Hematopoietic multipotent progenitor cell (in vitro differentiated cells): ENCODE data around the gene SFMBT1. TPM values are rescaled to one million over a fixed set of nuclear protein-coding genes. Genes with fewer than 3 reads are reported as not detected.
A peak's percentile ranks its signal among the peaks of the same experiment; 100 is the strongest.

Experiments used
- DNase-seq, 3 donors: peaks; one replicate each; pipeline ENCODE4 v3.0.0-alpha.2; 2011 to 2015; ENCODE audit warnings: low read depth in 2 of 3, low spot score in 2 of 3
- total RNA-seq: library from RNA; depleted of rRNA; stranded (reverse); fragments of >200 nt; gene quantifications from one replicate; pipeline ENCODE4 v1.2.3, GENCODE V29; 2012

Gene SFMBT1
- total RNA-seq, 1 donor: 1.9 TPM

GRCh38 chr3:52892290-52892624, 153.6 kb downstream of the SFMBT1 start:
- no peak for DNase-seq

DNA sequence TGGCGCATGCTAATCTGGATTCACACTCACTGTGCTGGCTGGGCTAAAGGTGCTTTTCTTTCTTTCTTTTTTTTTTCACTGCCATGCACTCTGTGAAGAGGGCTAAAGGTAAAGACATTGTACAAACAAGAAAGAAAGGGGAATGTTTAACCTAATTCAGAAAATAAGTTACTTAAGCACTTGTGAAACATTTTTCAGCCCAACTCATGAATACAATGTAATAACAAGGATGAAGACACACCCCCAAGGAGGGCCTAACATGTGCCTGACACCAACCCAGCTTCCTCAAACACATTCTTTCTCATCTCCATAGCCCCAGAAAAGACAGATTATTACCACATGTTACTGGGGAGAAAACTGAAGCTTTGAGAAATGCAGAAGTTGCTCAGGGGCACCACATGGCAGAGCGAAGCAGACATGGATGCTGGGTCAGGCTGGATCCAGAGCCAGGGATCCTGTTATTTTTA, 154.2 kb downstream of the SFMBT1 start:
- DNase-seq: peak in 2 of 3 donors; percentile 64 to 91

- no peak for DNase-seq
Observed at GRCh38 chr3:52891164-52891563, 154.7 kb downstream of the SFMBT1 start.

- DNase-seq: no peak
Observed at GRCh38 chr3:52890735-52891134, 155.1 kb downstream of the SFMBT1 start.

DNA sequence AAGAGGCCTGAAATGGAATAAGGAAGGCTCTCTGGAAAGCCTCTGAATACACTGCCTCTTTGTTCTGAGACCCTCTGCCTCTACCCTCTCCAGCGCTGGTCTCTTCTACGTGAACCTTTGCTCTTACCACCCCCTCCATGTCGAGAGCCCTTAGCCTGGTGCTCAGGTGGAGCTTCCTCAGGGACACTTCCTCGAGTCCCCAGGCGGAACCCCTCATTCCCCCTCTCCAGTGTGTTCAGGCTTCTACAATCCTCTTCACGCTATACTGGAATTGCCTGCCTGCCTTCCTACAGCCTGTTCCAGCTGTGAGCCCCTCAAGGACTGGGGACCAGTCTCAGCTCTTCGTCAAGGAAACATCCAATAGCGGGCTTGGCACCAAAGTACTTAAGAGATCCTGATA, 156.0 kb downstream of the SFMBT1 start:
- no peak for DNase-seq

DNA sequence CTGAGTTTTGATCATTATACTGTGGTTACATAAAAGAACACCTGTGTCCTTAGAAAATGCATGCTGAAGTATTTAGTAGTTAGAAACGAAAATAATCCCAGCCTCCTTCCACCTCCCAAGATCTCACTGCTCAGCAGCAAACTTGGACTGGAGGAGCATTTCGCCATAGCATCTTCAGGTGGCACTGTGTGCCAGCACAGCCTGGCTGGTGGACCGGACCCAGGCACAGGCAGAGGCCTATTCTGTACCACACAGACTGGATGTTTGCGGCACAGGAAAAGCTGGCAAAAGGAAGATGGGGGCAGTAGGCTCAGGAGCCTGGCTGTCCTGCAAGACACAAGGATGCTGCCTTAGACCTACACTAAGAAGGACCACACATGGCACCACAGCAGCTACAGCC, 158.7 kb downstream of the SFMBT1 start:
- DNase-seq: no peak

GRCh38 chr3:52886049-52886730, 159.7 kb downstream of the SFMBT1 start:
- no peak for DNase-seq

DNA sequence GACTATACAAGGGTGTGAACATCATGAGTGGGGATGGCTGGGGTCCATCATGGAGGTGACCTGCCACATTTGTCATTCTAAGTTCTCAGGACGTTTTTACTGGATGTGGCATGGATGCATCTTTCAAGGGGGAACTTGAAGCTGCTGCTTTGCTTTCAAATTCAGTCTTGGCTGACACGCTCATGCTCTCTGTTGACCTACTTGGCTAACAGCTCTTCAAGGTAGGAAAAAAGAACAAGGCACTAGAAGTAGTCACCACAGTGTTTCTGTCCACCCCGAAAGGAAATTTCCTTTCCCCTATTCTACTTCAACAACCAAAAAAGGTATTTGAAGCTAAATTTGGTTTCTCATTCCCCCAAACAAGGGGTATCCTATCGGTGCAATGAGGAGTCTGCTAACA, 163.5 kb downstream of the SFMBT1 start:
- DNase-seq: no peak

DNA sequence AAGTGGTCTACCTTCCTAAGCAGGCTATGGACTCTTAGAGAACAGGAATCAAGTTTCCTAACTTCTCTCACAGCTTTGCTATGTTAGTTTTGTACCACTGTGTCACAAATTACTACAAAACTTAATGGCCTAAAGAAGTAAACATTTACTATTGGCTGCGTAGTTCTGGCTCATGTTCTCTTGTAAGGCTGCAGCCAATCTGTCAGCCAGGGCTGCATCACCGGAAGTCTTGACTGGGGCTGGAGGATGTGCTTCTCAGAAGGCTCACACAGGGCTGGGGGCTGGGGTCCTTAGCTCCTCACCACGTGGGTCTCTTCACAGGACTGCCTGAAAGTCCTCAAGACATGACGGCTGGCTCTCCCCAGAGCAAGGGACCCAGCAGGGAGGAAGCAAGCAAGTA, 164.0 kb downstream of the SFMBT1 start:
- DNase-seq: no peak

DNA sequence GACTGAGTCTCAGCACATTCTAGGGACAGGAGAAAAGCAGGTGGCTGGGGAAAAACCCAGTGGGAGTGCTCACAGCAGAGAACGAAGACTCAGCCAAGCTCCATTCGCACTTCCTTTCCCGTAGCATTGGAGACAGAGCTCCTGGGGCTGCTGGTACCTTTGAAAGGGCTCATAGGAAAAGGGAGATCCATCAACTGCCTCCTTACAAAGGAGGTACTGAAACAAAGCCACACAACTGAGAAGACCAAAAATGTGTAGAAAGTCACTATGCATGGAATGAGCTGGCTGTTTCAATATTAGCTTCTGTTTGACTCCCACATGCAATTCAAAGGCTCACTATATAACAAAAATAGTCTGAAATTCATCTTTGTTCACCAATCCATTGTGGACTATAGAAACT, 165.4 kb downstream of the SFMBT1 start:
- no peak for DNase-seq

DNA sequence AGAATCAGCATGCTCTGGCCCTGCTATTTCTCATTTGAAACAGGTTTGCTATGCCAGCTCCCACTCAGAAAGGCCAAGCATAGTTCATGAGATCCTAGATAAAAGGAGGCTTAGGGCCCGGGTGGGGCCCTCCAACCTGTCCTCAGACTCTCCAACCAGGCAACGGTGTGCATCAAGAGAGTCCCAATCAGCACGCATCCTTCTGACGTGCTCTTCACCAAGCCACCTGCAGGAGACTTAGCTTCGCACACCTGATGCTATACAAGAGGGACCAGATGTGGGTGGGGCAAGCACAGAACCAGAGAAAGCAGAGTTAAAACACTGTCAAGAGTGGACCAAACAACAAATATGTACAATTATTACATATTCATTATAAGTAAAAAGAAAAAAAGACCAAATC, 165.8 kb downstream of the SFMBT1 start:
- DNase-seq: no peak

- no peak for DNase-seq
Observed at GRCh38 chr3:52879581-52879980, 166.3 kb downstream of the SFMBT1 start.

DNA sequence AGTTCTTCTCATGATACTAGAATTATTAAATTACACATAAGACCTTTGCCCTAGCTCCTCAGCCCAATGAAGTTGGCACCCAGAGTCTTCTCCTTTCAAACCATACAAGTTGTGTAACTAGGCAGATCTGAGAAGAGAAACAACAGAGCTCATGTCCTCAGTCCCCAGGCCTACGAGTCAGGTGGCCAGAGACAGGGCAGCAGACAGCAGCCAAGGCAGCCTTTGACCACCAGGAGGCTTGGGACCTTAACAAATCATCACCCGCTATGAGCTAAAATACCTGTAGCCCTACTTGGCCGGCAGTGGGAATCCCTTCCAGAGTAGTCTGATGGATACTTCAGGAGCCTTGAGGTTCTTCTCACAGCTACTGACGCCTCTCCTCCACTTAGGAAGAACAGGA, 166.8 kb downstream of the SFMBT1 start:
- DNase-seq: no peak

GRCh38 chr3:52877085-52877484, 168.8 kb downstream of the SFMBT1 start:
- no peak for DNase-seq

DNA sequence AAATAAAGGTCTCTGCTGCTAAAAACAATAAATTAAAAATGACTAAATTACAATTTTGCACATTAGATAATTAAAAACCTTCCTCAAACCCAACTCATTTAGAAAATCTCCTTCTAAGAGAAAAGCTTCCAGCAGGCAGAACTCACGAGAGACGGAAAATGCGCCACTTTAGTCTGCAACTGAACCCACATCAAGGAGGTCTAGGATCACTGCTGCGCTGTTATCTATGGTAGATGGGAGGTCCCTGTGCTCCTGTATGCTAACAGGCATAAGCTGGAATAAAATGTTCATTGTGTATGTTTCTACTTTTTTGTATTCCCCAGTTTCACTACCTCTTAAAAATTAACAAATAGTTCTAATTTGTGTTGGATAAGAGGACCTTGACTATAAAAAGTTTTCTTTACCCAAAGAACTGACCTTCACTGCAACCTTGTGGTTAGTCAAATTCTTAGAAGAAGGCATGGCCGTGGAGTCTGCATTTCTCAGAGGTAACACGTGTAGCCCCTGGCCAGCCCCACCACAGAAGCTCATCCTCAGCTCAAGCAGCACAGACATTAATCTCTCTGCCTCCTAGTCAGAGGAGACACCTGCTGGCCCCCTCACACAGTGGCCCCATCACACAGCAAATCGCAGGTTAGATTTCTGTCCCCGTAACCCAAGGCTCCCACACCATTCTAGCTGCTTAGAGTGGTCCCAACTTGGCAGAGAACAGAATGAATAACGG, 170.8 kb downstream of the SFMBT1 start:
- DNase-seq: no peak

DNA sequence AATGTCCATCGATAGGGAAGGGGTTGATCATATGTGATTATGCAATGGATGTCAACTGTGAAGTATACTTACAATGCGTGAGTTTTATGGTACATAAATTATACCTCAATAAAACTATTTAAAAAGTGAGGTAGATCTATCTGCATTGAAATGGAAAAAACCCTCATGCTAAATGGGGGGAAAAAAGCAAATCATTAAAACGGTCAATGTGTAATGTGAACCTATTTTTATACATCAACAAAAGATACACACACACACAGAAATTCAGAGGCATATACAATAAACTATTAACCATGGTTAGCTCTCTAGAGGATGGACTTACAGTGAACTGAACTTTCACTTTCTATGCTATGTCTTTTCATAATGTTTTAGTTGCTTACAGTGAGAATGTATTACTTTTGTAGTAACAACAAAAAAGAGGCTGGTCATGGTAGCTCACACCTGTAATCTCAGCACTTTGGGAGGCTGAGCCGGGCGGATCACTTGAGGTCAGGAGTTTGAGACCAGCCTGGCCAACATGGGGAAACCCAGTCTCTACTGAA, 171.6 kb downstream of the SFMBT1 start:
- DNase-seq: no peak

DNA sequence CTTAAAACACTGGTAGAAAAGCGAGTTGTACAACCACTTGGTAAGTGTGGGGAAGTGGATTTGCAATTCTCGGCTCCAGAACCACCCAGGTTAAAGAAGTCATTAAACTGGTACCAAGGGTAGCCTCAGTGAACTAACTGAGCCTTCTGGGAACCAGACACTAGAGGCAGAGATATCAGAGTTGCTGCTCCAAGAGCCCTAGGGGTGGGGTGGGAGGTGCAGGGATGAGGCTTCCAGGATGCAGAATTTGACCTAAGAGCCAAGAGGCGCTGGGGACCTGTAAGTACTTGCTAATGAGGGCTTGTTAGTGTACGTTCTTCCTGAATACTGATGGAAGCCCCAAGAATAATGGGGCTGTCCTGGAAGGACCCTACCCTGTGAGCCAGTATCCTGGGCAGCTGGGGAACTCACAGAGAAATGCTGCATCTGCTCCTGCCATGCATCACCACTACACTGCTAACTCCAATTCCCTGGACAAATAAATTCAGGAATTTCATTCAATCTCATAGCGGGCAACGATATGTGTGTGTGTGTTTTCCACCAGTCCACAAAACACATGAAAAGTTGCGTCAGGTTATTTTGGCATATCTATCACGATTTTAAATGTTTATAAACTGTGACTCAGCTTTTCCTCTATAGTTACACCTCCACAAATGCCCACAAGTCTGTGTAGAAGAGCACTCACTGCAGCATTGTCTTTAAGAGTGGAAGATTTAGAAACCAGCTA, 172.3 kb downstream of the SFMBT1 start:
- DNase-seq: no peak

DNA sequence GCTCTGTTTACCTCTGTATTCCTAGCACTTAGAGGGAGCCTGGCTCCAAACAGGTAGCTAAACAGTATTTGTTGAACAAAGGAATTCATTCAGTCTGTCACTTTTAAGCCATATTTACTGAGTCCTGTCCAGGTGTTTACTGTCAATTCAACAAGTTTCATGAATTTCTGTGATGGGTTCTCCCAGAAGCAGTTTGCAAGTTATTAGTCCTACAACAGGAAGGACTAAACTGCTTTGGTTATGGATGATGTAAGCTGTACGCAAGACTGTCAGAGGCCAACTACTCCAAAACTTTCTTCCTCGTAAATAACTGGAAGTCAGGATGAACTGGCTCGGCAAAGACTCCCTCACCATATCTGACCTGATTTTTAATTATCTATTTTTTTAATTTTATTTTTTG, 173.6 kb downstream of the SFMBT1 start:
- DNase-seq: no peak

DNA sequence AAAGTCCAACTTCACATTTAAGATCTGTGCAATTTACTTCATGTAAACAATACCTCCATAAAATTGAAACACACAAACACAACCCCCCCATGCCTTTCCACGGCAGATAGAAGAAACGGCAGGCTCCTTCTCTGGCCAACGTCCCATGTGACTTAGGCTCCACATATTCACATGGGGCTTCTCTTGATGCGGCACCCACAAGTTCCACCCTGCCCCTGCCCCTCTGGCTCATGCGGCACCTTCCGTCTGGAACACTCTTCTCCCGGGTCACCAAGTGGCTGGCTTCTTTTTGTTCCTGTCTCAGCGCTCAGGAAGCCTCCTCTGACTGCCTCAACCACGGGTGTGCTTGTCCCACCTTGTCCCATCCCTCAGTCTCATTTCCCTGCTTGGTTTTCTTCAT, 174.1 kb downstream of the SFMBT1 start:
- DNase-seq: no peak

GRCh38 chr3:52870471-52870870, 175.4 kb downstream of the SFMBT1 start:
- no peak for DNase-seq

DNA sequence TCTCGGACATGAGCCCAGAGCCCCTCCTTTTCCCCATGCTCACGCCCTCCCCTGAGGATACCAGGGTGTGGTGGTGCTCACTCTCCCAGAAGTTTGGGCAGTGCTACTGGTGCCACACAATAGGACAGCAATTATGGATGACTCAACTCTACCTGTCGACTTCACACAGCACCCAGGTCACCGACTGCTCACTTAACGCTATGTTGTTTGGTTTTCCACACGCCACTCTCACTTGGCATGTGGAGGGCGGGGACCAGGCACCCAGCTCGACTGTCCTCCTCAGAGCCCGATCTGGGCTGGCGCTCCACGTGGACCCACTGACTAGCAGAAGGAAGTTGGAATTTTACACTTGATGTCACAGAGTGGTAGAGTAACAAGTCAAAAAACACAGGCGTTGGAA, 179.4 kb downstream of the SFMBT1 start:
- DNase-seq: no peak

GRCh38 chr3:52865994-52866393, 179.9 kb downstream of the SFMBT1 start:
- DNase-seq: no peak
